GM23338 (cell line): ENCODE data around the gene MPRIP. TPM values are rescaled to one million over a fixed set of nuclear protein-coding genes. Genes with fewer than 3 reads are reported as not detected.

Experiments
- ATAC-seq: fragments of 200-7000 bp; cut with Tn5 transposase; 3 replicates; pipeline ENCODE4 v1.9.1; 2020
- DNase-seq: peaks from one replicate; pipeline ENCODE4 v3.0.0-alpha.2; 2015; ENCODE audit warnings: low spot score
- H2AFZ ChIP-seq: fragments of 200-600 bp; sonication (generic); 2 replicates; pipeline ENCODE4 v1.8.0; 2016; ENCODE audit warnings: antibody characterized with exemption, mild to moderate bottlenecking, moderate library complexity
- H3F3A ChIP-seq: fragments of 200-600 bp; sonication (generic); replicated peaks from 2 replicates; pipeline ENCODE4 v1.8.0; 2017; ENCODE audit warnings: antibody characterized with exemption, mixed run types, low read depth
- H3K27ac ChIP-seq: fragments of 200-600 bp; sonication (generic); 2 replicates; pipeline ENCODE4 v1.6.1; 2016; ENCODE audit warnings: low read depth
- H3K27me3 ChIP-seq: fragments of 200-600 bp; sonication (generic); 2 replicates; pipeline ENCODE4 v1.8.0; 2016; ENCODE audit warnings: mild to moderate bottlenecking, mixed run types, moderate library complexity; ENCODE audit not compliant: insufficient read depth
- H3K36me3 ChIP-seq: fragments of 200-600 bp; sonication (generic); 2 replicates; pipeline ENCODE4 v1.8.0; 2016; ENCODE audit warnings: mild to moderate bottlenecking; ENCODE audit not compliant: insufficient read depth
- H3K4me1 ChIP-seq: fragments of 200-600 bp; sonication (generic); 2 replicates; pipeline ENCODE4 v1.8.0; 2016; ENCODE audit warnings: mild to moderate bottlenecking, moderate library complexity; ENCODE audit not compliant: insufficient read depth
- H3K4me2 ChIP-seq: fragments of 200-600 bp; sonication (generic); 2 replicates; pipeline ENCODE4 v1.7.1; 2017; ENCODE audit warnings: mixed run types
- H3K4me3 ChIP-seq: fragments of 200-600 bp; sonication (generic); 2 replicates; pipeline ENCODE4 v1.6.1; 2016; ENCODE audit warnings: mixed run types
- H3K79me2 ChIP-seq: fragments of 200-600 bp; sonication (generic); replicated peaks from 2 replicates; pipeline ENCODE4 v1.8.0; 2017; ENCODE audit warnings: mild to moderate bottlenecking; ENCODE audit not compliant: insufficient read depth
- H3K9me2 ChIP-seq: fragments of 200-600 bp; sonication (generic); 2 replicates; pipeline ENCODE4 v1.8.0; 2017; ENCODE audit not compliant: insufficient read depth
- H4K20me1 ChIP-seq: fragments of 200-600 bp; sonication (generic); replicated peaks from 2 replicates; pipeline ENCODE4 v1.8.0; 2017; ENCODE audit warnings: mild to moderate bottlenecking; ENCODE audit not compliant: insufficient read depth
- H3K27ac Mint-ChIP-seq: 2 replicates; pipeline ENCODE4 v1.8.0; 2020; ENCODE audit warnings: inconsistent platforms, mild to moderate bottlenecking, moderate library complexity, mixed read lengths
- H3K27me3 Mint-ChIP-seq: 3 replicates; pipeline ENCODE4 v1.8.0; 2022; ENCODE audit warnings: low read depth, mild to moderate bottlenecking, moderate library complexity, mixed read lengths, inconsistent platforms; ENCODE audit not compliant: insufficient read depth, poor library complexity
- H3K36me3 Mint-ChIP-seq: 3 replicates; pipeline ENCODE4 v1.8.0; 2021; ENCODE audit warnings: low read depth, mild to moderate bottlenecking, inconsistent platforms, moderate library complexity, mixed read lengths
- H3K4me1 Mint-ChIP-seq: 3 replicates; pipeline ENCODE4 v1.8.0; 2020; ENCODE audit warnings: mild to moderate bottlenecking, inconsistent platforms, mixed read lengths
- H3K4me3 Mint-ChIP-seq: 3 replicates; pipeline ENCODE4 v1.8.0; 2021; ENCODE audit warnings: moderate library complexity, mild to moderate bottlenecking, inconsistent platforms, mixed read lengths
- H3K9me3 Mint-ChIP-seq: 3 replicates; pipeline ENCODE4 v1.8.0; 2020; ENCODE audit warnings: moderate library complexity, mild to moderate bottlenecking, inconsistent platforms, mixed read lengths
- CREB1 ChIP-seq: fragments of 250-450 bp; sonication (Bioruptor Pico); IDR thresholded peaks from 2 replicates; pipeline ENCODE4 v1.5.0; 2020; ENCODE audit warnings: low read depth, mild to moderate bottlenecking, moderate library complexity
- CTCF ChIP-seq, 2 experiments: fragments of 200-600 bp in 1 of 2; sonication (generic) in 1 of 2; conservative IDR thresholded peaks; 2 replicates each; pipeline versions ENCODE4 v1.5.1 to v1.6.1; 2016 to 2017; ENCODE audit warnings: antibody characterized with exemption in 2 of 2, low read depth in 2 of 2, mild to moderate bottlenecking in 2 of 2, moderate library complexity in 1 of 2
- ETS1 ChIP-seq: IDR thresholded peaks from 2 replicates; pipeline ENCODE4 v1.6.1; 2016; ENCODE audit warnings: antibody characterized with exemption
- EZH2 ChIP-seq: fragments of 200-600 bp; sonication (generic); IDR thresholded peaks from one replicate; pipeline ENCODE4 v1.8.0; 2017; ENCODE audit warnings: antibody characterized with exemption, mild to moderate bottlenecking, low read depth; ENCODE audit not compliant: unreplicated experiment
- EZH2phosphoT487 ChIP-seq: fragments of 200-600 bp; sonication (generic); IDR thresholded peaks from one replicate; pipeline ENCODE4 v1.8.1; 2018; ENCODE audit warnings: antibody characterized with exemption; ENCODE audit not compliant: unreplicated experiment
- JUNB ChIP-seq: IDR thresholded peaks from one replicate; pipeline ENCODE4 v1.6.1; 2016; ENCODE audit warnings: antibody characterized with exemption; ENCODE audit not compliant: unreplicated experiment
- NANOG ChIP-seq: IDR thresholded peaks from 2 replicates; pipeline ENCODE4 v1.6.1; 2016; ENCODE audit warnings: antibody characterized with exemption, borderline replicate concordance
- POLR2AphosphoS5 ChIP-seq: IDR thresholded peaks from 2 replicates; pipeline ENCODE4 v1.6.1; 2016; ENCODE audit warnings: antibody characterized with exemption, low read depth
- REST ChIP-seq: IDR thresholded peaks from one replicate; pipeline ENCODE4 v1.6.1; 2018; ENCODE audit warnings: antibody characterized with exemption; ENCODE audit not compliant: unreplicated experiment
- STAT1 ChIP-seq: IDR thresholded peaks from one replicate; pipeline ENCODE4 v1.6.1; 2016; ENCODE audit warnings: antibody characterized with exemption; ENCODE audit not compliant: unreplicated experiment
- ZNF114 ChIP-seq: fragments of 250-450 bp; sonication (Bioruptor Pico); IDR thresholded peaks from 2 replicates; pipeline ENCODE4 v1.5.0; 2020; ENCODE audit warnings: mild to moderate bottlenecking, moderate library complexity
- ZNF331 ChIP-seq: fragments of 250-450 bp; sonication (Bioruptor Pico); IDR thresholded peaks from 2 replicates; pipeline ENCODE4 v1.5.0; 2020; ENCODE audit warnings: low read depth, mild to moderate bottlenecking, moderate library complexity
- ZNF462 ChIP-seq: fragments of 250-450 bp; sonication (Bioruptor Pico); IDR thresholded peaks from 2 replicates; pipeline ENCODE4 v1.5.0; 2020; ENCODE audit warnings: mild to moderate bottlenecking, moderate library complexity
- polyA plus RNA-seq: library from polyadenylated mRNA; unstranded; fragments of >200 nt; fragmentation: Nextera tagmentation; extraction: Ambion mirVana; gene quantifications from 2 replicates; pipeline ENCODE4 v1.2.1, GENCODE V29; 2016
- total RNA-seq: library from RNA; depleted of rRNA; stranded (reverse); fragments of >200 nt; shearing (Covaris generic); gene quantifications from 2 replicates; pipeline ENCODE4 v1.2.3, GENCODE V29; 2014

Gene MPRIP
- total and polyA plus RNA-seq, 2 experiments from 2014 or later: 39.3 to 113 TPM

GRCh38 chr17:17164156-17164555, 121.9 kb downstream of the MPRIP start:
- Histone ChIP-seq H3K27ac (no peak overlapping the region), H3K4me1 (no peaks in the 10 kb centered on the region), H3K36me3 (peaks cover 4% of the 10 kb centered on the region; the same call in 1 of the 2 replicates), H3K79me2 (no peaks in the 10 kb centered on the region), H3K27me3 (no peaks in the 10 kb centered on the region), H2AFZ (no peak overlapping the region), H3K9me2 (no peaks in the 10 kb centered on the region), H3K4me3 (no peak overlapping the region), H3F3A (no peaks in the 10 kb centered on the region), H4K20me1 (no peaks in the 10 kb centered on the region), H3K4me2 (no peak overlapping the region)
- H3K27me3 Mint-ChIP-seq: peaks cover 16% of the 10 kb centered on the region
- H3K9me3 Mint-ChIP-seq: no peaks in the 10 kb centered on the region
- TF ChIP-seq EZH2: no peak
- TF ChIP-seq STAT1: no peak
- no peak for TF ChIP-seq EZH2phosphoT487
- TF ChIP-seq NANOG: no peak
- no peak for TF ChIP-seq ZNF331 (CRISPR knock-in tag)
- no peak for TF ChIP-seq ETS1
- no peak for TF ChIP-seq ZNF462 (CRISPR knock-in tag)
- no peak for TF ChIP-seq CTCF (conservative IDR thresholded peaks at IDR 0.05; ENCODE audit: low read depth in 2 of 2)
- TF ChIP-seq JUNB: no peak
- TF ChIP-seq REST: no peak
- no peak for TF ChIP-seq ZNF114 (CRISPR knock-in tag)
- TF ChIP-seq POLR2AphosphoS5: no peak
- TF ChIP-seq CREB1 (CRISPR knock-in tag): no peak
- ATAC-seq: no peak
- no peak for DNase-seq
- H3K27ac Mint-ChIP-seq: no peak overlapping the region
- H3K4me1 Mint-ChIP-seq: no peaks in the 10 kb centered on the region
- peaks cover 38% of the 10 kb centered on the region for H3K36me3 Mint-ChIP-seq
- H3K4me3 Mint-ChIP-seq: no peak overlapping the region
